Skeletal muscle tissue (tissue), 4 donors: Measurements from ENCODE around the gene TMEM207. TPM values are rescaled to one million over a fixed set of nuclear protein-coding genes. Genes with fewer than 3 reads are reported as not detected.

Experiments
- H3K27ac ChIP-seq: one replicate; pipeline ENCODE4 v1.7.0; 2013; ENCODE audit warnings: mild to moderate bottlenecking, low read depth, low read length, inconsistent platforms
- H3K27me3 ChIP-seq, 3 donors: one replicate each; pipeline ENCODE4 v1.7.0; 2013; ENCODE audit warnings: low read length in 3 of 3; ENCODE audit not compliant: control insufficient read depth in 3 of 3, insufficient read depth in 3 of 3
- H3K36me3 ChIP-seq, 3 donors: one replicate each; pipeline ENCODE4 v1.7.0; 2013; ENCODE audit warnings: low read length in 3 of 3; ENCODE audit not compliant: control insufficient read depth in 3 of 3, insufficient read depth in 3 of 3
- H3K4me1 ChIP-seq, 3 donors: one replicate each; pipeline ENCODE4 v1.7.0; 2013; ENCODE audit warnings: low read length in 3 of 3, mild to moderate bottlenecking in 3 of 3; ENCODE audit not compliant: control insufficient read depth in 3 of 3, insufficient read depth in 3 of 3
- H3K4me3 ChIP-seq, 3 donors: one replicate each; pipeline ENCODE4 v1.7.0; 2013; ENCODE audit warnings: low read length in 3 of 3
- H3K9ac ChIP-seq, 3 donors: one replicate each; pipeline ENCODE4 v1.7.0; 2013; ENCODE audit warnings: low read length in 3 of 3, mild to moderate bottlenecking in 3 of 3, moderate library complexity in 2 of 3, low read depth in 1 of 3
- H3K9me3 ChIP-seq, 3 donors: one replicate each; pipeline ENCODE4 v1.7.0; 2013; ENCODE audit warnings: low read length in 3 of 3; ENCODE audit not compliant: control insufficient read depth in 3 of 3
- total RNA-seq: library from RNA; depleted of rRNA; stranded (reverse); fragments of >200 nt; gene quantifications from one replicate; pipeline ENCODE4 v1.2.3, GENCODE V29; 2014
- donor health status: Osteomylitis.

Gene TMEM207
- total RNA-seq = not detected

GRCh38 chr3:190449801-190450200 is at the start of gene TMEM207:
TMEM207 (minus strand) TSS chr3:190449901; CDS start chr3:190449809, 92 bp downstream.
- Histone ChIP-seq H3K4me1 (no peaks in the 10 kb centered on the region), H3K27me3 (no peaks in the 10 kb centered on the region), H3K36me3 (no peaks in the 10 kb centered on the region), H3K27ac (no peak within 1 kb of the TSS), H3K9ac (no peak within 1 kb of the TSS), H3K9me3 (no peaks in the 10 kb centered on the region), H3K4me3 (no peak within 1 kb of the TSS)

- H3K27ac ChIP-seq = no peak overlapping the region
- H3K27me3 ChIP-seq = no peaks in the 10 kb centered on the region
- peaks cover 0 to 2% (median 0%) of the 10 kb centered on the region in 3 donors for H3K4me1 ChIP-seq
- H3K4me3 ChIP-seq = no peak overlapping the region
- H3K9ac ChIP-seq = no peak overlapping the region
- no peaks in the 10 kb centered on the region for H3K36me3 ChIP-seq
- no peaks in the 10 kb centered on the region for H3K9me3 ChIP-seq
These were observed 49.4 kb upstream of the TMEM207 start for GRCh38 chr3:190499122-190499521.

DNA sequence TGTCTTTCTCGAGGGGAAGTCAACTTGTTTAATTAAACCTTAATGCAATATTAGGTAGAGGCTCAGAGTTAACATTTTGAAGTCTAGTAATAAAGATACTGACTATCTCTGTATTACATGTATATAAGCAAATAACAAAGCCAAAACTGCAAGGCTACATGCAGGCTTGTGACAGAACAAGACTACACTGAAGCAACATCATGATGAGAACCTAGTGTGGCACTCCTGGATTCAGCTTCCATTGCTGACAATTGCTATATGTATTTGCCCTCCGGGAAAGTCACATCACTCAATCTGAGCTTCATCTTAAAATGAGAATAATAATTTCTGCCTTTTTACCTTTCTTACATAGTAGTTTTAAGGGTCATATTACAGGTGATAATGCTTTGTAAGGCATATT is 48.6 kb upstream of the TMEM207 start:
- H3K36me3 ChIP-seq = no peaks in the 10 kb centered on the region
- H3K4me3 ChIP-seq = no peak overlapping the region
- H3K9ac ChIP-seq = no peak overlapping the region
- no peaks in the 10 kb centered on the region for H3K9me3 ChIP-seq
- H3K4me1 ChIP-seq = peaks cover 0 to 2% (median 0%) of the 10 kb centered on the region in 3 donors
- no peak overlapping the region for H3K27ac ChIP-seq
- H3K27me3 ChIP-seq = no peaks in the 10 kb centered on the region

- Histone ChIP-seq H3K27me3 (no peaks in the 10 kb centered on the region), H3K27ac (no peak overlapping the region), H3K9ac (no peak overlapping the region), H3K36me3 (no peaks in the 10 kb centered on the region), H3K9me3 (no peaks in the 10 kb centered on the region), H3K4me3 (no peak overlapping the region), H3K4me1 (peaks cover 0 to 2% (median 0%) of the 10 kb centered on the region in 3 donors)
These were observed 48.1 kb upstream of the TMEM207 start for GRCh38 chr3:190497811-190498210.

- Histone ChIP-seq H3K9me3 (no peaks in the 10 kb centered on the region), H3K4me1 (peaks cover 0 to 5% (median 0%) of the 10 kb centered on the region in 3 donors), H3K27ac (no peak overlapping the region)
These were observed 47.2 kb upstream of the TMEM207 start for GRCh38 chr3:190496859-190497258.

DNA sequence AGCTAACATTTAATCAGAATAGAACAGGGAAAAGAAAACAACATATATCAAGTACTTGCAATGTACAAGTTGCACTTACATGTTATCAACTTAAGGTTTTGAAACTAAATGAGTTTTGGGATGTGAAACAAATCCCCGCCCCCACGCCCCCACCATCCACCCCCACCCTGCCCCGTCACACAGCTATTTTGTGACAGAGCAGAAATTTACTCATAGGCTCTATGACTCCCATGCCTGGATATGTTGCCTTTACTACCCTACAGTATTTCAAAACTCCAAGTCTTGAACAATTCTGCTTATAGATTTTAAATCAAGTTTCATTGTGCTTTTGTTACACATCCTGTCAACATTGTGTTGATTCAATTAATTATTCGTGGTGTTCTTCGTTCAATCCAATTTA is 46.1 kb upstream of the TMEM207 start:
- H3K36me3 ChIP-seq = no peaks in the 10 kb centered on the region
- H3K9ac ChIP-seq = no peak overlapping the region
- peaks cover 0 to 6% (median 0%) of the 10 kb centered on the region in 3 donors for H3K4me1 ChIP-seq
- no peaks in the 10 kb centered on the region for H3K9me3 ChIP-seq
- H3K4me3 ChIP-seq = no peak overlapping the region
- no peaks in the 10 kb centered on the region for H3K27me3 ChIP-seq
- H3K27ac ChIP-seq = no peak overlapping the region

More at GRCh38 chr3:190496859-190497258, 47.2 kb upstream of the TMEM207 start:
- Histone ChIP-seq H3K4me3 (no peak overlapping the region), H3K9ac (no peak overlapping the region), H3K36me3 (no peaks in the 10 kb centered on the region), H3K27me3 (no peaks in the 10 kb centered on the region)

DNA sequence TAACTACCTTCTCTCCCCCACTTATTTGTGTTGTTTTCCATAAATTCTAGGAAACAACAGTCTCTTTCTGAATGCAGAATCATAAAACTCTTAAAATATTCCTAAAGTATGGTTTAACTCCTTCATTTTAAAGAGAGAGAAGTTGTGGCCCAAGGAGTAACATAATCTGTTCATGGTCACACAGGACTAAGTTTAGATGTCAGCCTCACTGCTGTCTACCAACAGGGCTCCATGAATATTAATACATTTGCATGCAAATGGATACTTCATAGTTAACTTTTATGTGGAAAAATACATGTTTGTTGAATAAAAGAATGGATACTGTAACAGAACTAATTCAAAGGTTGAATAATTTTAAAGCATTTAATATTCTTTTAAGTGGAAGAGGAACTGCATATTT is 45.7 kb upstream of the TMEM207 start:
- Histone ChIP-seq H3K27ac (no peak overlapping the region), H3K9ac (no peak overlapping the region), H3K4me1 (peaks cover 0 to 6% (median 0%) of the 10 kb centered on the region in 3 donors), H3K9me3 (no peaks in the 10 kb centered on the region), H3K36me3 (no peaks in the 10 kb centered on the region), H3K4me3 (no peak overlapping the region), H3K27me3 (no peaks in the 10 kb centered on the region)

- H3K9ac ChIP-seq = no peak overlapping the region
- H3K36me3 ChIP-seq = no peaks in the 10 kb centered on the region
- H3K4me1 ChIP-seq = peaks cover 0 to 6% (median 0%) of the 10 kb centered on the region in 3 donors
- no peak overlapping the region for H3K27ac ChIP-seq
- H3K9me3 ChIP-seq = no peaks in the 10 kb centered on the region
- H3K4me3 ChIP-seq = no peak overlapping the region
- H3K27me3 ChIP-seq = no peaks in the 10 kb centered on the region
These were observed 45.2 kb upstream of the TMEM207 start for GRCh38 chr3:190494907-190495306.

DNA sequence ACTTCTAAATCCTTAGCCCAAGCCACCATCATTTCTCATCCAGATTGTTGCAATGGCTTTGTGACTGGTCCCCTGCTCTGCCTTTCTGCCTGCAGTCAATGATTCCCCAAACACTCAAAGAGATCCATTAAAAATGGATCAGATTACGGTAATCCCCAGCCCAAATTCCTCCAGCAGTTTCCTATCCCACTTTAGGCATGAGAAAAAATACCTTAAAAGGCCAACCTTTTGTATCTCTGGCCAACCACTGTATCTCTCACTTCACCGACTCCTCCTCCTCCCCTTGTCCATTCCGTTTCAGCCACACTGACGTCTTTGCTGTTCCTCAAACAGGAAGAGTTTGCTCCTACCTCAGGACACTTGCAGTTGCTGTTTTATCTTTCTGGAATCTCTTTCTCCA is 43.3 kb upstream of the TMEM207 start:
- Histone ChIP-seq H3K27ac (no peak overlapping the region), H3K4me1 (peaks cover 0 to 6% (median 0%) of the 10 kb centered on the region in 3 donors), H3K4me3 (no peak overlapping the region), H3K9ac (no peak overlapping the region), H3K27me3 (no peaks in the 10 kb centered on the region), H3K36me3 (no peaks in the 10 kb centered on the region), H3K9me3 (no peaks in the 10 kb centered on the region)

GRCh38 chr3:190492129-190492528 is 42.4 kb upstream of the TMEM207 start:
- H3K9me3 ChIP-seq = no peaks in the 10 kb centered on the region
- H3K27ac ChIP-seq = no peak overlapping the region
- no peaks in the 10 kb centered on the region for H3K36me3 ChIP-seq
- H3K9ac ChIP-seq = no peak overlapping the region
- H3K27me3 ChIP-seq = no peaks in the 10 kb centered on the region
- no peak overlapping the region for H3K4me3 ChIP-seq
- peaks cover 0 to 8% (median 0%) of the 10 kb centered on the region in 3 donors for H3K4me1 ChIP-seq
